Measurements from ENCODE around the gene RNF144B. TPM values are rescaled to one million over a fixed set of nuclear protein-coding genes. Genes with fewer than 3 reads are reported as not detected.

RNF144B gene
- total RNA-seq, 2 donors from 2014 or later: 1.4 to 1.5 TPM

GRCh38 chr6:18350712-18351111, 36.4 kb upstream of the RNF144B start:
- H3K27me3 ChIP-seq (ENCODE audit: control insufficient read depth, insufficient read depth, low read length, poor library complexity, severe bottlenecking): peaks cover 9% of the 10 kb centered on the region
- Mint-ChIP-seq H3K36me3 (ENCODE audit: low read depth) (no peaks in the 10 kb centered on the region), H3K4me3 (no peak overlapping the region), H3K27me3 (ENCODE audit: insufficient read depth) (no peaks in the 10 kb centered on the region), H3K4me1 (no peaks in the 10 kb centered on the region), H3K27ac (no peak overlapping the region), H3K9me3 (no peaks in the 10 kb centered on the region)
- H3K4me3 ChIP-seq (ENCODE audit: low read length): no peak overlapping the region
- DNase-seq: no peak
- H3K4me1 ChIP-seq (ENCODE audit: control insufficient read depth, insufficient read depth, low read length): no peaks in the 10 kb centered on the region
- H3K27ac ChIP-seq (ENCODE audit: low read depth, low read length): no peak overlapping the region
- no peak overlapping the region for H3K9ac ChIP-seq (ENCODE audit: extremely low read depth, low read length, poor library complexity, severe bottlenecking)
- H3K9me3 ChIP-seq (ENCODE audit: control insufficient read depth, low read length): no peaks in the 10 kb centered on the region
- WGBS, 2 experiments (ENCODE audit: insufficient coverage in 1 of 2, insufficient read length in 1 of 2): 86 to 100% methylated on average over 2 of the region's 3 CpGs
- no peaks in the 10 kb centered on the region for H3K36me3 ChIP-seq (ENCODE audit: control insufficient read depth, insufficient read depth, low read length)
- TF ChIP-seq CTCF (conservative IDR thresholded peaks at IDR 0.05): no peak

- no peaks in the 10 kb centered on the region for H3K4me1 Mint-ChIP-seq
- H3K27ac Mint-ChIP-seq: no peak overlapping the region
Measured at GRCh38 chr6:18352001-18352400, 35.1 kb upstream of the RNF144B start.

GRCh38 chr6:18352842-18353241, 34.3 kb upstream of the RNF144B start:
- Mint-ChIP-seq H3K27me3 (ENCODE audit: insufficient read depth) (no peaks in the 10 kb centered on the region), H3K4me3 (no peak overlapping the region), H3K27ac (no peak overlapping the region), H3K9me3 (peaks cover under 1% of the 10 kb centered on the region), H3K36me3 (ENCODE audit: low read depth) (no peaks in the 10 kb centered on the region), H3K4me1 (no peaks in the 10 kb centered on the region)
- no peak overlapping the region for H3K4me3 ChIP-seq (ENCODE audit: low read length)
- H3K9ac ChIP-seq (ENCODE audit: extremely low read depth, low read length, poor library complexity, severe bottlenecking): no peak overlapping the region
- DNase-seq: no peak
- no peaks in the 10 kb centered on the region for H3K9me3 ChIP-seq (ENCODE audit: control insufficient read depth, low read length)
- no peaks in the 10 kb centered on the region for H3K4me1 ChIP-seq (ENCODE audit: control insufficient read depth, insufficient read depth, low read length)
- peaks cover 9% of the 10 kb centered on the region for H3K27me3 ChIP-seq (ENCODE audit: control insufficient read depth, insufficient read depth, low read length, poor library complexity, severe bottlenecking)
- no peaks in the 10 kb centered on the region for H3K36me3 ChIP-seq (ENCODE audit: control insufficient read depth, insufficient read depth, low read length)
- no peak overlapping the region for H3K27ac ChIP-seq (ENCODE audit: low read depth, low read length)
- no peak for TF ChIP-seq CTCF (conservative IDR thresholded peaks at IDR 0.05)
- 91 to 100% methylated on average over 1 to 2 of the region's 2 CpGs for WGBS, 2 experiments (ENCODE audit: insufficient coverage in 1 of 2, insufficient read length in 1 of 2)

More at GRCh38 chr6:18352001-18352400, 35.1 kb upstream of the RNF144B start:
- Histone ChIP-seq H3K27ac (ENCODE audit: low read depth, low read length) (no peak overlapping the region), H3K9me3 (ENCODE audit: control insufficient read depth, low read length) (no peaks in the 10 kb centered on the region), H3K36me3 (ENCODE audit: control insufficient read depth, insufficient read depth, low read length) (no peaks in the 10 kb centered on the region), H3K27me3 (ENCODE audit: control insufficient read depth, insufficient read depth, low read length, poor library complexity, severe bottlenecking) (peaks cover 9% of the 10 kb centered on the region), H3K4me3 (ENCODE audit: low read length) (no peak overlapping the region), H3K9ac (ENCODE audit: extremely low read depth, low read length, poor library complexity, severe bottlenecking) (no peak overlapping the region), H3K4me1 (ENCODE audit: control insufficient read depth, insufficient read depth, low read length) (no peaks in the 10 kb centered on the region)
- TF ChIP-seq CTCF (conservative IDR thresholded peaks at IDR 0.05): no peak
- H3K9me3 Mint-ChIP-seq: no peaks in the 10 kb centered on the region
- H3K27me3 Mint-ChIP-seq (ENCODE audit: insufficient read depth): no peaks in the 10 kb centered on the region
- 91 to 100% methylated on average over 4 of the region's 4 CpGs for WGBS, 2 experiments (ENCODE audit: insufficient coverage in 1 of 2, insufficient read length in 1 of 2)
- no peak overlapping the region for H3K4me3 Mint-ChIP-seq
- no peaks in the 10 kb centered on the region for H3K36me3 Mint-ChIP-seq (ENCODE audit: low read depth)
- no peak for DNase-seq

Measured in endodermal cell (in vitro differentiated cells).